ENCODE measurements around the gene CWC27. TPM values are rescaled to one million over a fixed set of nuclear protein-coding genes. Genes with fewer than 3 reads are reported as not detected.

The CWC27 gene
- total and polyA plus RNA-seq, 9 of the 15 experiments (the other 6 are each of a cell fraction or from before 2014, with no cell fraction given) = 19.7 to 49.3 (median 38.3) TPM

DNA sequence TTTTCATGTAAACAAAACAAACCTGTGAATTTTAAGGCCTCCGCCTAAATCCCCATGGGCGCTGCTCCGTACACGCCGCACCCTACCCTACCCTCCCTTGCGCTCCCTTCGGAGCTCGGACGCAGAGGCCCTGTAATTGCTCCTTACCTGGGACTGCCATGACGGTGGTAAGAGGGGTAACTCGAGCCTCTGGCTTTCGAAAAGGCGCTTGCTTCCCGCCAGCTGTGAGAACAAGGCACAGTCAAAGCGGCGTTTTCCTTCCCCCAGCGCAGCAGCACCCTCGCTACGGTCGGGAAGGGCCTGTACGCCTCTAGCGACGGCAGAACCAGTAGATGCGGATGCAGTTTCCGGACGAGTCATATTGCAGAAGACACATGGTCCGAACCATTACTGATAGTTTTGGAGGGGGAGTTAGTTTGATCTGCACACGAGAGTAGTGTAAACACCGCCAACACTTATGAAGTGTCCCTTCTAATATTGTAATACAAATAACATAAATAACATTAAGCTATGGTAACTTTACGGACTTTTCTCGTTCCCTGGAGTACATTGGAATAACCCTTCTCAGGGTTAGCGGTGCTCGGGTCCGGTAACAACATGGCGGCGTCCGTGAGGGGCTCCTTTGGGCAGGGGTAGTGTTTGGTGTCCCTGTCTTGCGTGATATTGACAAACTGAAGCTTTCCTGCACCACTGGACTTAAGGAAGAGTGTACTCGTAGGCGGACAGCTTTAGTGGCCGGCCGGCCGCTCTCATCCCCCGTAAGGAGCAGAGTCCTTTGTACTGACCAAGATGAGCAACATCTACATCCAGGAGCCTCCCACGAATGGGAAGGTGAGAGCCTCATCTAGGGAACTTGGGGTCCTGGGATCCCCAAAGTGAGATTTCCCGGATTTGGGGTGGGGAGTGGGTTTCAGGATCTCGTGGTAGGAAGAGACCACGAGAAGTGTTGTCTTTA lies at the start of gene CWC27, which contains the start of gene SREK1IP1 (continued):
- TF ChIP-seq IRF9 (tag; IDR thresholded peaks at IDR 0.05) = no peak
- no peak for TF ChIP-seq TGIF2 (CRISPR knock-in tag; IDR thresholded peaks at IDR 0.05)
- peak; percentile 76 for TF ChIP-seq BCOR (IDR thresholded peaks at IDR 0.05)
- TF ChIP-seq, protein P1, sequence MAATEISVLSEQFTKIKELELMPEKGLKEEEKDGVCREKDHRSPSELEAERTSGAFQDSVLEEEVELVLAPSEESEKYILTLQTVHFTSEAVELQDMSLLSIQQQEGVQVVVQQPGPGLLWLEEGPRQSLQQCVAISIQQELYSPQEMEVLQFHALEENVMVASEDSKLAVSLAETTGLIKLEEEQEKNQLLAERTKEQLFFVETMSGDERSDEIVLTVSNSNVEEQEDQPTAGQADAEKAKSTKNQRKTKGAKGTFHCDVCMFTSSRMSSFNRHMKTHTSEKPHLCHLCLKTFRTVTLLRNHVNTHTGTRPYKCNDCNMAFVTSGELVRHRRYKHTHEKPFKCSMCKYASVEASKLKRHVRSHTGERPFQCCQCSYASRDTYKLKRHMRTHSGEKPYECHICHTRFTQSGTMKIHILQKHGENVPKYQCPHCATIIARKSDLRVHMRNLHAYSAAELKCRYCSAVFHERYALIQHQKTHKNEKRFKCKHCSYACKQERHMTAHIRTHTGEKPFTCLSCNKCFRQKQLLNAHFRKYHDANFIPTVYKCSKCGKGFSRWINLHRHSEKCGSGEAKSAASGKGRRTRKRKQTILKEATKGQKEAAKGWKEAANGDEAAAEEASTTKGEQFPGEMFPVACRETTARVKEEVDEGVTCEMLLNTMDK (IDR thresholded peaks at IDR 0.05; ENCODE audit: borderline replicate concordance, insufficient read depth, low read depth, low read length, poor library complexity, severe bottlenecking) = no peak
- no peak for TF ChIP-seq ZNF551 (CRISPR knock-in tag; IDR thresholded peaks at IDR 0.05)
- no peak for TF ChIP-seq ZNF449 (CRISPR knock-in tag; IDR thresholded peaks at IDR 0.05)
- TF ChIP-seq, protein P2, sequence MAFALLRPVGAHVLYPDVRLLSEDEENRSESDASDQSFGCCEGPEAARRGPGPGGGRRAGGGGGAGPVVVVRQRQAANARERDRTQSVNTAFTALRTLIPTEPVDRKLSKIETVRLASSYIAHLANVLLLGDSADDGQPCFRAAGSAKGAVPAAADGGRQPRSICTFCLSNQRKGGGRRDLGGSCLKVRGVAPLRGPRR (CRISPR knock-in tag; IDR thresholded peaks at IDR 0.05) = no peak
- no peak for TF ChIP-seq RBM17 (IDR thresholded peaks at IDR 0.05; ENCODE audit: borderline replicate concordance, low read depth, low read length)
- TF ChIP-seq, protein P3, sequence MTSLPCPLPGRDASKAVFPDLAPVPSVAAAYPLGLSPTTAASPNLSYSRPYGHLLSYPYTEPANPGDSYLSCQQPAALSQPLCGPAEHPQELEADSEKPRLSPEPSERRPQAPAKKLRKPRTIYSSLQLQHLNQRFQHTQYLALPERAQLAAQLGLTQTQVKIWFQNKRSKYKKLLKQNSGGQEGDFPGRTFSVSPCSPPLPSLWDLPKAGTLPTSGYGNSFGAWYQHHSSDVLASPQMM (CRISPR knock-in tag; IDR thresholded peaks at IDR 0.05) = no peak
- TF ChIP-seq HNRNPK (IDR thresholded peaks at IDR 0.05; ENCODE audit: low read depth, low read length, poor library complexity, severe bottlenecking) = no peak
- no peak for TF ChIP-seq MXI1 (IDR thresholded peaks at IDR 0.05; ENCODE audit: low read depth, low read length)
- TF ChIP-seq ZNF512 (tag; IDR thresholded peaks at IDR 0.05) = no peak
- TF ChIP-seq, protein P4, sequence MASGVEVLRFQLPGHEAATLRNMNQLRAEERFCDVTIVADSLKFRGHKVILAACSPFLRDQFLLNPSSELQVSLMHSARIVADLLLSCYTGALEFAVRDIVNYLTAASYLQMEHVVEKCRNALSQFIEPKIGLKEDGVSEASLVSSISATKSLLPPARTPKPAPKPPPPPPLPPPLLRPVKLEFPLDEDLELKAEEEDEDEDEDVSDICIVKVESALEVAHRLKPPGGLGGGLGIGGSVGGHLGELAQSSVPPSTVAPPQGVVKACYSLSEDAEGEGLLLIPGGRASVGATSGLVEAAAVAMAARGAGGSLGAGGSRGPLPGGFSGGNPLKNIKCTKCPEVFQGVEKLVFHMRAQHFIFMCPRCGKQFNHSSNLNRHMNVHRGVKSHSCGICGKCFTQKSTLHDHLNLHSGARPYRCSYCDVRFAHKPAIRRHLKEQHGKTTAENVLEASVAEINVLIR (CRISPR knock-in tag; IDR thresholded peaks at IDR 0.05) = no peak
- TF ChIP-seq KDM2B (CRISPR knock-in tag; IDR thresholded peaks at IDR 0.05) = no peak
- no peak for TF ChIP-seq ZKSCAN3 (CRISPR knock-in tag; IDR thresholded peaks at IDR 0.05)
- no peak for TF ChIP-seq CBX8 (IDR thresholded peaks at IDR 0.05; ENCODE audit: borderline replicate concordance, extremely low read depth, low read depth, low read length, poor library complexity, severe bottlenecking)
- no peak for TF ChIP-seq ZNF444 (CRISPR knock-in tag; IDR thresholded peaks at IDR 0.05)
- 0 out of 2 replicates have a peak, but pooled peaks have one; percentile 32 for TF ChIP-seq LARP7 (IDR thresholded peaks at IDR 0.05)

Data from K562 (cell line).